K562 (cell line): Measurements from ENCODE around the gene PHF21A. TPM values are rescaled to one million over a fixed set of nuclear protein-coding genes. Genes with fewer than 3 reads are reported as not detected.

Experiments
- ATAC-seq: fragments of 200-7000 bp; cut with Tn5 transposase; 3 replicates; pipeline ENCODE4 v1.9.1; 2020; ENCODE audit warnings: moderate library complexity
- BruUV-seq: library from RNA; stranded (reverse); fragments of 400-500 nt; replicated peaks from 2 replicates; lab custom pipeline; 2021; lab: Mats Ljungman, UMichigan
- CTCF ChIA-PET: fragments of 300-600 bp; formaldehyde crosslinking; extraction: SDS; loops from one replicate; lab custom pipeline; 2021; ENCODE audit warnings: low intra/inter-chr PET ratio; lab: Yijun Ruan, JAX
- POLR2A ChIA-PET: fragments of 300-600, 350-650 bp; sonication (Branson Sonifier 250); formaldehyde crosslinking; extraction: SDS; loops from one replicate; lab custom pipeline; 2021; ENCODE audit warnings: antibody characterized with exemption, inconsistent platforms; lab: Yijun Ruan, JAX
- DNase-seq, 4 experiments: peaks; one replicate each; pipeline versions ENCODE4 v3.0.0 to v3.0.0-alpha.2; 2011 to 2018; ENCODE audit warnings: low spot score in 3 of 4, mixed read lengths in 3 of 4; ENCODE audit errors: extremely low read depth in 1 of 4
- FAIRE-seq: peaks from 2 replicates; lab custom pipeline; 2011; peaks lifted over from hg19 to GRCh38; lab: Jason Lieb, UNC
- H2AFZ ChIP-seq: 2 replicates; pipeline ENCODE4 v1.6.0; 2011; ENCODE audit warnings: low read depth, low read length, control low read depth, inconsistent platforms
- H3K27ac ChIP-seq: fragments of 200-600 bp; 3 replicates; pipeline ENCODE4 v1.8.0; 2011; ENCODE audit warnings: low read depth, mild to moderate bottlenecking, control low read depth, inconsistent platforms, low read length, moderate library complexity, mixed read lengths; ENCODE audit errors: extremely low read depth
- H3K27me3 ChIP-seq, 2 experiments: fragments of 300-600 bp in 1 of 2; 2 replicates in 1 of 2; 3 replicates in 1 of 2; pipeline versions ENCODE4 v1.6.0 to v1.8.0; 2011; ENCODE audit warnings: inconsistent platforms in 2 of 2, low read length in 2 of 2, mild to moderate bottlenecking in 1 of 2, mixed read lengths in 1 of 2, moderate library complexity in 1 of 2; ENCODE audit not compliant: control insufficient read depth in 2 of 2, insufficient read depth in 2 of 2
- H3K36me3 ChIP-seq: fragments of 300-600 bp; 3 replicates; pipeline ENCODE4 v1.8.0; 2011; ENCODE audit warnings: mild to moderate bottlenecking, low read length, inconsistent platforms; ENCODE audit not compliant: control insufficient read depth, insufficient read depth
- H3K4me1 ChIP-seq, 2 experiments: fragments of 200-600 bp in 1 of 2; replicated peaks in 1 of 2; 2 replicates in 1 of 2; 3 replicates in 1 of 2; pipeline versions ENCODE4 v1.5.1 to v1.8.0; 2011; ENCODE audit warnings: inconsistent platforms in 2 of 2, low read length in 2 of 2, mild to moderate bottlenecking in 1 of 2, mixed read lengths in 1 of 2, moderate library complexity in 1 of 2; ENCODE audit not compliant: control insufficient read depth in 2 of 2, insufficient read depth in 2 of 2
- H3K4me2 ChIP-seq: 2 replicates; pipeline ENCODE4 v1.6.1; 2011; ENCODE audit warnings: low read length, control low read depth, inconsistent platforms, mixed read lengths; ENCODE audit not compliant: insufficient read depth
- H3K4me3 ChIP-seq: fragments of 200-600 bp; sonication (generic), shearing (Covaris generic); 2 replicates; pipeline ENCODE4 v1.5.1; 2016; ENCODE audit warnings: control low read depth, inconsistent platforms
- H3K79me2 ChIP-seq: fragments of 200-600 bp; 3 replicates; pipeline ENCODE4 v1.8.0; 2011; ENCODE audit warnings: low read length, inconsistent platforms; ENCODE audit not compliant: control insufficient read depth, insufficient read depth
- H3K9ac ChIP-seq, 2 experiments: 2 replicates each; pipeline versions ENCODE4 v1.6.0 to v1.6.1; 2011; ENCODE audit warnings: low read depth in 2 of 2, low read length in 2 of 2, control low read depth in 1 of 2, inconsistent platforms in 1 of 2, mild to moderate bottlenecking in 1 of 2, mixed read lengths in 1 of 2; ENCODE audit not compliant: insufficient read depth in 1 of 2
- H3K9me1 ChIP-seq: one replicate; pipeline ENCODE4 v1.6.0; 2011; ENCODE audit warnings: inconsistent platforms, mild to moderate bottlenecking, low read length, moderate library complexity; ENCODE audit not compliant: control insufficient read depth, insufficient read depth
- H3K9me3 ChIP-seq: replicated peaks from 2 replicates; pipeline ENCODE4 v1.5.1; 2011; ENCODE audit warnings: low read depth, low read length, inconsistent platforms; ENCODE audit not compliant: control insufficient read depth, insufficient read depth
- H4K20me1 ChIP-seq: replicated peaks from 2 replicates; pipeline ENCODE4 v1.6.1; 2011; ENCODE audit warnings: low read length, inconsistent platforms, mixed read lengths; ENCODE audit not compliant: control insufficient read depth, insufficient read depth
- C11orf30 ChIP-seq: fragments of 450-650 bp; IDR thresholded peaks from 2 replicates; pipeline ENCODE4 v1.6.1; 2016; ENCODE audit warnings: low read depth, mild to moderate bottlenecking
- DLX4 ChIP-seq: fragments of 250-450 bp; sonication (Bioruptor Pico); IDR thresholded peaks from 2 replicates; pipeline ENCODE4 v1.6.1; 2021; ENCODE audit warnings: mild to moderate bottlenecking
- EHMT2 ChIP-seq: fragments of 450-650 bp; IDR thresholded peaks from 2 replicates; pipeline ENCODE4 v1.6.1; 2018; ENCODE audit warnings: antibody characterized with exemption
- GABPB1 ChIP-seq: sonication (generic); formaldehyde crosslinking; IDR thresholded peaks from 2 replicates; pipeline ENCODE4 v1.8.0; 2022; ENCODE audit warnings: mild to moderate bottlenecking, missing genetic modification reagents
- GMEB1 ChIP-seq: fragments of 250-450 bp; sonication (Bioruptor Pico); IDR thresholded peaks from 2 replicates; pipeline ENCODE4 v1.4.0; 2020; ENCODE audit warnings: mild to moderate bottlenecking
- MAFG ChIP-seq: fragments of 450-650 bp; conservative IDR thresholded peaks from 2 replicates; pipeline ENCODE4 v1.6.1; 2016; ENCODE audit warnings: missing genetic modification characterization, missing compliant biosample characterization
- MYNN ChIP-seq, 2 experiments: sonication (generic); formaldehyde crosslinking in 1 of 2; IDR thresholded peaks; 2 replicates each; pipeline versions ENCODE4 v1.5.0 to v1.6.1; 2016 to 2020; ENCODE audit warnings: antibody characterized with exemption in 1 of 2, missing genetic modification reagents in 1 of 2
- SMAD1 ChIP-seq: fragments of 150-350 bp; IDR thresholded peaks from 2 replicates; pipeline ENCODE4 v1.6.1; 2014; ENCODE audit warnings: low read length, low read depth; ENCODE audit not compliant: partially characterized antibody
- STAT6 ChIP-seq: sonication (generic); formaldehyde crosslinking; IDR thresholded peaks from 2 replicates; pipeline ENCODE4 v1.8.1; 2023; ENCODE audit warnings: mild to moderate bottlenecking, missing genetic modification reagents
- SUPT5H ChIP-seq: fragments of 450-650 bp; IDR thresholded peaks from 2 replicates; pipeline ENCODE4 v1.6.1; 2016
- TCFL5 ChIP-seq: fragments of 250-450 bp; sonication (Bioruptor Pico); conservative IDR thresholded peaks from 2 replicates; pipeline ENCODE4 v1.6.1; 2021; ENCODE audit warnings: mild to moderate bottlenecking, moderate library complexity, matching md5 sums
- THAP7 ChIP-seq: fragments of 250-450 bp; sonication (Bioruptor Pico); IDR thresholded peaks from 2 replicates; pipeline ENCODE4 v1.5.0; 2021
- U2AF2 ChIP-seq: fragments of 200-400 bp; formaldehyde crosslinking; optimal IDR thresholded peaks from 2 replicates; pipeline ENCODE3; 2017; ENCODE audit warnings: low read depth, mild to moderate bottlenecking, low read length
- ZNF277 ChIP-seq: fragments of 250-450 bp; sonication (Bioruptor Pico); IDR thresholded peaks from 2 replicates; pipeline ENCODE4 v1.8.0; 2022; ENCODE audit warnings: inconsistent platforms, mild to moderate bottlenecking, moderate library complexity, borderline replicate concordance
- ZNF445 ChIP-seq: fragments of 250-450 bp; sonication (Bioruptor Pico); IDR thresholded peaks from 2 replicates; pipeline ENCODE4 v1.4.0; 2020; ENCODE audit warnings: low read depth, mild to moderate bottlenecking, moderate library complexity
- WGBS: fragments of 100-300 bp; shearing (Covaris generic); methylation state at CpG from one replicate; pipeline ENCODE4 v1.1.6; 2016; ENCODE audit warnings: low coverage, mixed read lengths; ENCODE audit not compliant: insufficient coverage; ENCODE audit errors: missing lambda C conversion rate; 5-methylcytosine and 5-hydroxymethylcytosine counted together
- in situ Hi-C: fragments of 300-500 bp; cut with MboI; formaldehyde crosslinking; loops from 4 replicates; pipeline ENCODE4 v1.15.0; 2018; ENCODE audit warnings: inconsistent platforms, mixed read lengths
- intact Hi-C: fragments of 100-400 bp; cut with micrococcal nuclease; formaldehyde crosslinking; loops from 2 replicates; pipeline ENCODE4 v1.14.2; 2022
- polyA plus RNA-seq, 8 experiments: library from polyadenylated mRNA; depleted of rRNA in 4 of 8; stranded (reverse) in 5 of 8; unstranded in 3 of 8; fragments of >200 nt; fragmentation: Nextera tagmentation in 2 of 8; fragmentation: Illumina TruSeq in 1 of 8; extraction: Ambion mirVana in 2 of 8; extraction: Trizol in 1 of 8; gene quantifications; 2 replicates each; pipeline versions ENCODE4 v1.2.1 to v1.2.3, GENCODE V29; 2011 to 2014; ENCODE audit warnings: inconsistent platforms in 1 of 8, missing spikeins in 1 of 8
- total RNA-seq, 7 experiments: library from RNA; depleted of rRNA in 6 of 7; stranded (reverse); fragments of >200 nt in 6 of 7; fragmentation: Illumina TruSeq in 2 of 7; extraction: Trizol in 2 of 7; gene quantifications; 2 replicates each; pipeline versions ENCODE4 v1.2.1 to v1.2.3, GENCODE V29; 2011 to 2021; ENCODE audit warnings: low replicate concordance in 1 of 7

PHF21A gene
- total and polyA plus RNA-seq, 9 of the 15 experiments (the other 6 are each of a cell fraction or from before 2014, with no cell fraction given), result 1.5 to 32.4 (median 10.7) TPM

- Histone ChIP-seq H3K4me1 (peaks cover 10 to 13% of the 10 kb centered on the region in 2 experiments; a peak in 4 of 5 replicates), H3K9me3 (no peaks in the 10 kb centered on the region), H2AFZ (no peak overlapping the region), H4K20me1 (no peaks in the 10 kb centered on the region), H3K27ac (peak overlapping the region; percentile 63; the same call in 2 of the 3 replicates), H3K4me3 (peak overlapping the region; percentile 20), H3K4me2 (peak overlapping the region; percentile 77), H3K79me2 (peaks cover 90% of the 10 kb centered on the region), H3K36me3 (no peaks in the 10 kb centered on the region), H3K9ac (peak overlapping the region in 1 of 2 experiments; percentile 48; a peak in 3 of 4 replicates), H3K9me1 (no peaks in the 10 kb centered on the region), H3K27me3 (no peaks in the 10 kb centered on the region)
- intact Hi-C loops, result loop anchor here (5.0 kb wide), 2 partner anchors 39 to 109 kb away; no protein-coding TSS in a partner anchor
- FAIRE-seq, result no peak
- DNase-seq, result no peak
- in situ Hi-C loops, result no loop called here
- POLR2A ChIA-PET, result interaction anchor here (0.5 to 2.2 kb wide), 7 partner anchors 9 to 459 kb away, joined by 3 to 11 read pairs (median 3); no protein-coding TSS in a partner anchor
- BruUV-seq, result no TSS peak
- no peak for ATAC-seq
- WGBS, result 3% methylated on average over 3 of the region's 3 CpGs
- CTCF ChIA-PET, result no interaction called here
- TF ChIP-seq EHMT2, result no peak
- TF ChIP-seq THAP7 (CRISPR knock-in tag), result no peak
- no peak for TF ChIP-seq U2AF2
- TF ChIP-seq DLX4, result no peak
- TF ChIP-seq TCFL5, result no peak
- TF ChIP-seq SMAD1, result no peak
- TF ChIP-seq ZNF445, result no peak
- no peak for TF ChIP-seq GABPB1 (CRISPR knock-in tag)
- TF ChIP-seq ZNF277 (CRISPR knock-in tag), result no peak
- peak; percentile 83 for TF ChIP-seq C11orf30
- TF ChIP-seq MAFG, result peak; percentile 58
- TF ChIP-seq SUPT5H, result no peak
- TF ChIP-seq STAT6 (CRISPR knock-in tag), result no peak
- 0 out of 2 replicates have a peak, but pooled peaks have one; percentile 41 for TF ChIP-seq MYNN (IDR thresholded peaks at IDR 0.05)
- no peak for TF ChIP-seq MYNN (CRISPR knock-in tag; IDR thresholded peaks at IDR 0.05)
- no peak for TF ChIP-seq GMEB1 (CRISPR knock-in tag)
Observed at GRCh38 chr11:46116007-46116711, 5.1 kb downstream of the PHF21A start.
